Testis (tissue), 2 donors: ENCODE results near the gene NHSL1.

Experiments used
- POLR2A ChIP-seq: fragments of 450-650 bp; IDR thresholded peaks from one replicate; pipeline ENCODE4 v1.6.1; 2017; ENCODE audit warnings: antibody characterized with exemption, mild to moderate bottlenecking, moderate library complexity
- TF ChIP-seq, protein P1 (sequence below), 3 experiments: fragments of 450-650 bp in 2 of 3; fragments of 200-600 bp in 1 of 3; sonication (generic) in 1 of 3; IDR thresholded peaks; one replicate each; pipeline ENCODE4 v1.5.1; 2016 to 2019; ENCODE audit warnings: antibody characterized with exemption in 3 of 3, mild to moderate bottlenecking in 2 of 3, moderate library complexity in 1 of 3

GRCh38 chr6:138382498-138383265, 116.6 kb downstream of the NHSL1 start:
- TF ChIP-seq, protein P1, sequence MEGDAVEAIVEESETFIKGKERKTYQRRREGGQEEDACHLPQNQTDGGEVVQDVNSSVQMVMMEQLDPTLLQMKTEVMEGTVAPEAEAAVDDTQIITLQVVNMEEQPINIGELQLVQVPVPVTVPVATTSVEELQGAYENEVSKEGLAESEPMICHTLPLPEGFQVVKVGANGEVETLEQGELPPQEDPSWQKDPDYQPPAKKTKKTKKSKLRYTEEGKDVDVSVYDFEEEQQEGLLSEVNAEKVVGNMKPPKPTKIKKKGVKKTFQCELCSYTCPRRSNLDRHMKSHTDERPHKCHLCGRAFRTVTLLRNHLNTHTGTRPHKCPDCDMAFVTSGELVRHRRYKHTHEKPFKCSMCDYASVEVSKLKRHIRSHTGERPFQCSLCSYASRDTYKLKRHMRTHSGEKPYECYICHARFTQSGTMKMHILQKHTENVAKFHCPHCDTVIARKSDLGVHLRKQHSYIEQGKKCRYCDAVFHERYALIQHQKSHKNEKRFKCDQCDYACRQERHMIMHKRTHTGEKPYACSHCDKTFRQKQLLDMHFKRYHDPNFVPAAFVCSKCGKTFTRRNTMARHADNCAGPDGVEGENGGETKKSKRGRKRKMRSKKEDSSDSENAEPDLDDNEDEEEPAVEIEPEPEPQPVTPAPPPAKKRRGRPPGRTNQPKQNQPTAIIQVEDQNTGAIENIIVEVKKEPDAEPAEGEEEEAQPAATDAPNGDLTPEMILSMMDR (IDR thresholded peaks at IDR 0.05) = no peak
- no peak for TF ChIP-seq POLR2A
